ENCODE measurements around the gene STX10. TPM values are rescaled to one million over a fixed set of nuclear protein-coding genes. Genes with fewer than 3 reads are reported as not detected.

Gene STX10
- total RNA-seq, 1 experiment from 2014 or later = 19.3 TPM

DNA sequence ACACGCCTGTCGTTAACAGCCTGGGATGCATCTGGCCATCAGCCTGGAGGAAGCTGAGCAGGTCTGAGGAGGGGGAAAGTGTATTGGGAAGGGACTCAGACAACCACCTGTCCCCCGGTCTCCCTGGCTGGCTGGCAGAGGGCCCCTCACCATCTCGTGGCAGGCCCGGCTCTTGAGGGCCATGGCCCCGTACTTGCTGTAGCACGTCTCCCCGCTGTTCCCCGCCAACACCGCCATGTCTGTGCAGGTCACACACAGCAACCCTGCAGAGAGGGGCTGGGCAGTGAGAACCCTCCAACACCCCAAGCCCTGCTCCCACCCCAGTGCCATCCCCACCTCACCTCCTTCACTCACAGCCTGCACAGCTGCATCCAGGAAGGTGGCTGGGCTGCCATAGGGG, 37.6 kb downstream of the STX10 start:
- H3K9me3 Mint-ChIP-seq (ENCODE audit: unreplicated experiment) = no peaks in the 10 kb centered on the region
- no peak overlapping the region for H3K4me3 Mint-ChIP-seq (ENCODE audit: unreplicated experiment)
- intact Hi-C loops (cut with micrococcal nuclease; ENCODE audit: unreplicated experiment) = no loop called here
- H3K27me3 ChIP-seq (replicated peaks; ENCODE audit: control insufficient read depth, insufficient read depth, low read length) = no peaks in the 10 kb centered on the region
- H3K4me3 ChIP-seq (ENCODE audit: low read depth, low read length) = no peak overlapping the region
- H3K4me1 Mint-ChIP-seq (ENCODE audit: low read depth, unreplicated experiment) = peaks cover 6% of the 10 kb centered on the region
- BruUV-seq (replicated peaks) = no TSS peak
- CTCF ChIA-PET = no interaction called here
- DNase-seq = no peak
- POLR2A ChIA-PET = no interaction called here
- H3K36me3 ChIP-seq (ENCODE audit: control insufficient read depth, insufficient read depth, low read length) = no peaks in the 10 kb centered on the region
- H3K27me3 Mint-ChIP-seq (ENCODE audit: insufficient read depth, unreplicated experiment) = no peaks in the 10 kb centered on the region
- no peaks in the 10 kb centered on the region for H3K4me1 ChIP-seq
- H3K27ac Mint-ChIP-seq (ENCODE audit: unreplicated experiment) = no peak overlapping the region
- TF ChIP-seq, protein P1, sequence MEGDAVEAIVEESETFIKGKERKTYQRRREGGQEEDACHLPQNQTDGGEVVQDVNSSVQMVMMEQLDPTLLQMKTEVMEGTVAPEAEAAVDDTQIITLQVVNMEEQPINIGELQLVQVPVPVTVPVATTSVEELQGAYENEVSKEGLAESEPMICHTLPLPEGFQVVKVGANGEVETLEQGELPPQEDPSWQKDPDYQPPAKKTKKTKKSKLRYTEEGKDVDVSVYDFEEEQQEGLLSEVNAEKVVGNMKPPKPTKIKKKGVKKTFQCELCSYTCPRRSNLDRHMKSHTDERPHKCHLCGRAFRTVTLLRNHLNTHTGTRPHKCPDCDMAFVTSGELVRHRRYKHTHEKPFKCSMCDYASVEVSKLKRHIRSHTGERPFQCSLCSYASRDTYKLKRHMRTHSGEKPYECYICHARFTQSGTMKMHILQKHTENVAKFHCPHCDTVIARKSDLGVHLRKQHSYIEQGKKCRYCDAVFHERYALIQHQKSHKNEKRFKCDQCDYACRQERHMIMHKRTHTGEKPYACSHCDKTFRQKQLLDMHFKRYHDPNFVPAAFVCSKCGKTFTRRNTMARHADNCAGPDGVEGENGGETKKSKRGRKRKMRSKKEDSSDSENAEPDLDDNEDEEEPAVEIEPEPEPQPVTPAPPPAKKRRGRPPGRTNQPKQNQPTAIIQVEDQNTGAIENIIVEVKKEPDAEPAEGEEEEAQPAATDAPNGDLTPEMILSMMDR (IDR thresholded peaks at IDR 0.05; ENCODE audit: insufficient read depth in 1 of 2, low read depth in 1 of 2, low read length in 1 of 2, severe bottlenecking in 1 of 2, unreplicated experiment in 1 of 2) = no peak
- peaks cover 26% of the 10 kb centered on the region for H3K36me3 Mint-ChIP-seq (ENCODE audit: insufficient read depth, unreplicated experiment)
- no peaks in the 10 kb centered on the region for H3K9me3 ChIP-seq

GRCh38 chr19:13110099-13110610, 40.0 kb downstream of the STX10 start:
- CTCF ChIA-PET = no interaction called here
- intact Hi-C loops (cut with micrococcal nuclease; ENCODE audit: unreplicated experiment) = no loop called here
- POLR2A ChIA-PET = no interaction called here
- Mint-ChIP-seq H3K4me3 (ENCODE audit: unreplicated experiment) (no peak overlapping the region), H3K9me3 (ENCODE audit: unreplicated experiment) (no peaks in the 10 kb centered on the region), H3K27ac (ENCODE audit: unreplicated experiment) (no peak overlapping the region), H3K36me3 (ENCODE audit: insufficient read depth, unreplicated experiment) (peaks cover 21% of the 10 kb centered on the region), H3K4me1 (ENCODE audit: low read depth, unreplicated experiment) (no peaks in the 10 kb centered on the region), H3K27me3 (ENCODE audit: insufficient read depth, unreplicated experiment) (no peaks in the 10 kb centered on the region)
- no peak for DNase-seq
- TF ChIP-seq, protein P1 (IDR thresholded peaks at IDR 0.05; ENCODE audit: insufficient read depth in 1 of 2, low read depth in 1 of 2, low read length in 1 of 2, severe bottlenecking in 1 of 2, unreplicated experiment in 1 of 2) = no peak
- BruUV-seq (replicated peaks) = no TSS peak
- no peak overlapping the region for H3K4me3 ChIP-seq (ENCODE audit: low read depth, low read length)
- no peaks in the 10 kb centered on the region for H3K27me3 ChIP-seq (replicated peaks; ENCODE audit: control insufficient read depth, insufficient read depth, low read length)
- H3K36me3 ChIP-seq (ENCODE audit: control insufficient read depth, insufficient read depth, low read length) = no peaks in the 10 kb centered on the region
- H3K4me1 ChIP-seq = no peaks in the 10 kb centered on the region
- no peaks in the 10 kb centered on the region for H3K9me3 ChIP-seq

DNA sequence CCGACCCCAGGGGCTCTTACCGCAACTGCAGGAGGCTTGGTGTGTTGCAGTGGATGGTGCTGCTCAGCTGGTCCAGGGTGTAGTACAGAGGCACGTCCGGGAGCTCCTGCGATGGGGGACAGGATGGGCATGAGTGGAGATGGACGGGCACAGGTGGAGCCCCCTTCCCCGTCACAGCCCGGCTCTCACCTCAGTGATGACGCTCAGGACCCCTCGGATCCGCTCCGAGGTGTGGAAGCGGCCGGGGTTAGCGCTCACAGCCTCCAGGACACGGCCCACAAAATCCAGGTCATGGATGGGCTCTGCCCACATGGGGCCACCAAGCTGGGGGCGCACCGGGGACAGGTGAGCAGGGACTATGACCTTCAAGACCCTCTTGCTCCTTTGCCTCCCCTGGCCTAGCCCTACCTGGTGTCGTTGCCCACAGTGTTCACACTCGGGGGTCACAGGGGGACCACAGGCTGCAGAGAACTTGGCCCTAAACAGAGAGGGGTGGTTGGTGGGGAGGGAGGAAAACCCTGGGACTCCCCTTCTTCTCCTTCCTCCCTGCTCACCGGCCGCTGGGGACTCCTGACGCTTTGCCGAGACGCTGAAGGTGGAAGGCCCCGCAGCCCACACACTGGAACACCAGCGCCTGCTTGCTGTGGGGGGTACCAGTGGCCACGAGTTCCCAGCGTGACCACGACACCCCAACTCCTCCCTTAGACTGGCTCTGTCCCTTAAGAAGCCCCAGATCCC, 40.6 kb downstream of the STX10 start:
- peaks cover 24% of the 10 kb centered on the region for H3K36me3 Mint-ChIP-seq (ENCODE audit: insufficient read depth, unreplicated experiment)
- no peaks in the 10 kb centered on the region for H3K27me3 ChIP-seq (replicated peaks; ENCODE audit: control insufficient read depth, insufficient read depth, low read length)
- no peaks in the 10 kb centered on the region for H3K9me3 Mint-ChIP-seq (ENCODE audit: unreplicated experiment)
- H3K4me1 Mint-ChIP-seq (ENCODE audit: low read depth, unreplicated experiment) = no peaks in the 10 kb centered on the region
- TF ChIP-seq, protein P1 (IDR thresholded peaks at IDR 0.05; ENCODE audit: insufficient read depth in 1 of 2, low read depth in 1 of 2, low read length in 1 of 2, severe bottlenecking in 1 of 2, unreplicated experiment in 1 of 2) = no peak
- no peaks in the 10 kb centered on the region for H3K36me3 ChIP-seq (ENCODE audit: control insufficient read depth, insufficient read depth, low read length)
- H3K4me3 Mint-ChIP-seq (ENCODE audit: unreplicated experiment) = no peak overlapping the region
- H3K9me3 ChIP-seq = no peaks in the 10 kb centered on the region
- ChIA-PET CTCF (interaction anchor here (0.6 to 1.2 kb wide), 2 partner anchors 132 to 144 kb away, joined by 3 to 4 read pairs; no protein-coding TSS in a partner anchor), POLR2A (no interaction called here)
- H3K4me1 ChIP-seq = no peaks in the 10 kb centered on the region
- no peak overlapping the region for H3K4me3 ChIP-seq (ENCODE audit: low read depth, low read length)
- no peaks in the 10 kb centered on the region for H3K27me3 Mint-ChIP-seq (ENCODE audit: insufficient read depth, unreplicated experiment)
- no peak for DNase-seq
- BruUV-seq (replicated peaks) = no TSS peak
- intact Hi-C loops (cut with micrococcal nuclease; ENCODE audit: unreplicated experiment) = no loop called here
- H3K27ac Mint-ChIP-seq (ENCODE audit: unreplicated experiment) = no peak overlapping the region

Measured in Caco-2 (cell line).